Lung (tissue), 12 donors: Measurements from ENCODE around the gene ENTPD1. TPM values are rescaled to one million over a fixed set of nuclear protein-coding genes. Genes with fewer than 3 reads are reported as not detected.
"Not testable (repeated sequence)": the region's sequence is repeated elsewhere in the genome, so short reads cannot be mapped to it uniquely, and the experiment has no call there.

Experiments
- ATAC-seq: fragments of 200-7000 bp; cut with Tn5 transposase; one replicate; pipeline ENCODE4 v1.9.1; 2020; ENCODE audit warnings: moderate number of reproducible peaks; ENCODE audit not compliant: insufficient read depth, low FRiP score
- DNase-seq, 3 donors: peaks; one replicate each; pipeline ENCODE4 v3.0.0-alpha.2; 2013 to 2017
- H3K27ac ChIP-seq, 2 donors: one replicate each; pipeline ENCODE4 v1.5.1; 2013; ENCODE audit warnings: mild to moderate bottlenecking in 2 of 2, moderate library complexity in 2 of 2, control low read depth in 1 of 2, inconsistent platforms in 1 of 2, low read depth in 1 of 2, low read length in 1 of 2
- H3K27me3 ChIP-seq, 3 donors: one replicate each; pipeline ENCODE4 v1.5.1; 2013; ENCODE audit warnings: low read length in 2 of 3; ENCODE audit not compliant: control insufficient read depth in 3 of 3, insufficient read depth in 3 of 3
- H3K36me3 ChIP-seq, 4 donors: one replicate each; pipeline ENCODE4 v1.5.1; 2013; ENCODE audit warnings: low read length in 4 of 4, mild to moderate bottlenecking in 1 of 4, moderate library complexity in 1 of 4; ENCODE audit not compliant: control insufficient read depth in 4 of 4, insufficient read depth in 4 of 4
- H3K4me1 ChIP-seq, 5 donors: one replicate each; pipeline ENCODE4 v1.5.1; 2013; ENCODE audit warnings: low read length in 5 of 5, mild to moderate bottlenecking in 2 of 5, moderate library complexity in 1 of 5; ENCODE audit not compliant: control insufficient read depth in 5 of 5, insufficient read depth in 5 of 5
- H3K4me3 ChIP-seq: one replicate; pipeline ENCODE4 v1.5.1; 2013; ENCODE audit warnings: mild to moderate bottlenecking, control low read depth, moderate library complexity
- H3K9ac ChIP-seq, 2 donors: one replicate each; pipeline ENCODE4 v1.5.1; 2013; ENCODE audit warnings: low read length in 2 of 2, control low read depth in 1 of 2; ENCODE audit not compliant: insufficient read depth in 1 of 2
- H3K9me3 ChIP-seq, 4 donors: one replicate each; pipeline ENCODE4 v1.5.1; 2013; ENCODE audit warnings: low read length in 3 of 4, mild to moderate bottlenecking in 1 of 4, moderate library complexity in 1 of 4; ENCODE audit not compliant: control insufficient read depth in 4 of 4, insufficient read depth in 3 of 4
- WGBS, 2 donors: extraction: QIAGEN DNeasy Blood & Tissue Kit; methylation state at CpG; one replicate each; pipeline ENCODE4 v1.1.7; 2013; 5-methylcytosine and 5-hydroxymethylcytosine counted together
- polyA plus RNA-seq, 2 donors: library from polyadenylated mRNA; stranded (reverse); fragments of 200-250 nt; gene quantifications; one replicate each; pipeline ENCODE4 v1.2.1, GENCODE V29; 2013
- total RNA-seq, 2 donors: library from RNA; depleted of rRNA in 1 of 2; stranded (reverse); fragments of >200 nt in 1 of 2; gene quantifications; one replicate each; pipeline ENCODE4 v1.2.1, GENCODE V29; 2014 to 2021
- TF ChIP-seq, protein P1 (sequence below): IDR thresholded peaks from 2 replicates; pipeline ENCODE4 v1.5.1; 2012; ENCODE audit warnings: mild to moderate bottlenecking; ENCODE audit errors: control extremely low read depth, extremely low read depth
- donor health status: control.
- donor health status: control.
- donor health status: Bipolar disorder and iron deficiency.
- donor health status: healthy.
- donor health status: DM: yes; HTN: yes; CAD: no.

The ENTPD1 gene
- total and polyA plus RNA-seq, 4 donors: 5.5 to 46.6 (median 18.2) TPM

DNA sequence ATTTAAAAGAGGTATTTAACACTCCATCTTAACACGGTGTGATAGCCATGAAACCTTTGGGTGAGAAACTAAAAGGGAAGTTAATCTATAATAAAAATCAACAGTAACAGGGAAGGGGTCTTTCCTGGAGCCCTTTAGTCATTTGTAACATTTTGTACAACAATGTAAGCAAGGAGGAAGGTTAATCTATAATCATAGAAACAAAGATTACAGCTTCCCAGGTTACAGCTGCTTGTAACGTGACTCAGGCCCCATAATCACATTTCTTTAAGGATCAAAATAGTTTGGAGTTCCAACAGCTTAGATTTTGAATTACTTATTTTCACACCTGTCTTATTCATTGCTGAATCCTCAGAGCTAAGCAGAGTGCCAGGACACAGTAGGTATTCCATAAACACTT lies 133.9 kb downstream of the ENTPD1 start:
- Histone ChIP-seq H3K4me1 (peaks cover 0 to 3% (median 0%) of the 10 kb centered on the region in 5 donors), H3K9ac (no peak overlapping the region), H3K36me3 (peaks cover 0 to 9% (median 4%) of the 10 kb centered on the region in 4 donors), H3K27ac (no peak overlapping the region), H3K9me3 (no peaks in the 10 kb centered on the region), H3K4me3 (no peak overlapping the region), H3K27me3 (no peaks in the 10 kb centered on the region)
- TF ChIP-seq, protein P1, sequence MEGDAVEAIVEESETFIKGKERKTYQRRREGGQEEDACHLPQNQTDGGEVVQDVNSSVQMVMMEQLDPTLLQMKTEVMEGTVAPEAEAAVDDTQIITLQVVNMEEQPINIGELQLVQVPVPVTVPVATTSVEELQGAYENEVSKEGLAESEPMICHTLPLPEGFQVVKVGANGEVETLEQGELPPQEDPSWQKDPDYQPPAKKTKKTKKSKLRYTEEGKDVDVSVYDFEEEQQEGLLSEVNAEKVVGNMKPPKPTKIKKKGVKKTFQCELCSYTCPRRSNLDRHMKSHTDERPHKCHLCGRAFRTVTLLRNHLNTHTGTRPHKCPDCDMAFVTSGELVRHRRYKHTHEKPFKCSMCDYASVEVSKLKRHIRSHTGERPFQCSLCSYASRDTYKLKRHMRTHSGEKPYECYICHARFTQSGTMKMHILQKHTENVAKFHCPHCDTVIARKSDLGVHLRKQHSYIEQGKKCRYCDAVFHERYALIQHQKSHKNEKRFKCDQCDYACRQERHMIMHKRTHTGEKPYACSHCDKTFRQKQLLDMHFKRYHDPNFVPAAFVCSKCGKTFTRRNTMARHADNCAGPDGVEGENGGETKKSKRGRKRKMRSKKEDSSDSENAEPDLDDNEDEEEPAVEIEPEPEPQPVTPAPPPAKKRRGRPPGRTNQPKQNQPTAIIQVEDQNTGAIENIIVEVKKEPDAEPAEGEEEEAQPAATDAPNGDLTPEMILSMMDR: no peak
- DNase-seq (no peak), ATAC-seq (no peak)
- WGBS, 2 donors: 63 to 70% methylated on average over 2 of the region's 2 CpGs

DNA sequence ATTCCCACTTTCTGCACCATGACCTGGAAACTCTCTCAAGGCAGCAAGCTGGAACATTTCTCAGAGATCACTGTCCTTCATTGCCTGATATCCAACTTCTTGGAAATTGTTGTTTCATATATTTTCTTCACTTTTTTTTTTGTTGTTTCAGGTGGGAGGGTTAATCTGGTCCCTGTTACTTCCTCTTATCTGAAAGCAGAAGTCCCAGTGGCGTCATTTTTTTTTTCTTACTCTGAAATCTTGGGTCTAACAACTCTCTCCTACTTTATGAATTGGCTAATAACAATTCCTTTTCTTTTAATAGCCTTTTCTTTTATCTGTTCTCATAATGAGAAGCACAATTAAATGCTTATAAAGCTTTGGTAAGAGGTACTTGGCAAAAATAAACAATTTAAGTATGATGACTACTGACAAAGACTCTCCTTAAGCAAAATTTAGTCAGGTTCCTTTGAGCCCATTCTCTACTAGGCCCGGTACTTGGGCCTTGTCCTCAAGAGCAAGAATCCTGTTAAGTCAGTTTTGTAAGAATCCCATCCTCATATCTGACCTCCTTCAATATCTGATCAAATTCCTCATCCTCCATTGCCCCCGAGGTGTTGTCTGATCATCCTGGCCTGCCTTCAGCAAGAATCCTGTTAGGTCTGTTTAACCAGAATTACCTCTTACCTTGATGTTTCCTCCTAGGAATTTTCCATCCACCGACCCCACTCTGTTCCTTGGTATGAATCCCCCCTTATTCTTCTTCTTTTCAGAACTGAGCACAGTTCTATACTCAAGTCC lies 140.3 kb downstream of the ENTPD1 start:
- no peak overlapping the region for H3K4me3 ChIP-seq
- no peaks in the 10 kb centered on the region for H3K9me3 ChIP-seq
- DNase-seq (no peak), ATAC-seq (no peak)
- H3K27ac ChIP-seq: no peak overlapping the region
- TF ChIP-seq, protein P1: no peak
- peaks cover 1 to 21% (median 14%) of the 10 kb centered on the region in 4 donors for H3K36me3 ChIP-seq
- H3K9ac ChIP-seq: no peak overlapping the region
- H3K27me3 ChIP-seq: no peaks in the 10 kb centered on the region
- no peaks in the 10 kb centered on the region for H3K4me1 ChIP-seq
- WGBS, 2 donors: 79 to 80% methylated on average over 4 of the region's 4 CpGs

DNA sequence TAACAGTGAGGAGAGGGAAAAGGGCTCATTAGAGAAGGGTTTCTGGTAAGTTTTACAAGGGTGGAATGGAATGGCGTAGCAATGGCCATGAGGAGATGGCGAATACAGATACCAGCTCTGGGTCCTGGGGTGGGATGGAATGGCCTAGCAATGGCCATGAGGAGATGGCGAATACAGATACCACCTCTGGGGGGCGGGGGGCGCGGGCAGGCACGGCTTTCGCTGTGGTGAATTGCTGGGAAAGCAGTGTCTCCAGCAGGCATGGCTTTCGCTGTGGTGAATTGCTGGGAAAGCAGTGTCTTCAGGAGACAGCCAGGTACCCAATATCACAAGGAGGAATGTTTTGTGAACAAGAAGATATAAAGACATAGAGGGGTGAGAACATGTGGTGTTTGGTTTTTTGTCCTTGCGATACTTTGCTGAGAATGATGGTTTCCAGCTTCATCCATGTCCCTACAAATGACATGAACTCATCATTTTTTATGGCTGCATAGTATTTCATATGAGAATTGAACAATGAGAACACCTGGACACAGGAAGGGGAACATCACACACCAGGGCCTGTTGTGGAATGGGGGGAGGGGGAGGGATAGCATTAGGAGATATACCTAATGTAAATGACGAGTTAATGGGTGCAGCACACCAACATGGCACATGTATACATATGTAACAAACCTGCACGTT lies 150.1 kb downstream of the ENTPD1 start:
- peaks cover 0 to 14% (median 4%) of the 10 kb centered on the region in 4 donors for H3K36me3 ChIP-seq
- DNase-seq: not testable (repeated sequence)

More for the DNA sequence above, 150.1 kb downstream of the ENTPD1 start:
- not testable (repeated sequence) for H3K27me3 ChIP-seq, H3K27ac ChIP-seq, H3K4me1 ChIP-seq, ATAC-seq, H3K9ac ChIP-seq, H3K9me3 ChIP-seq, H3K4me3 ChIP-seq
- WGBS, 2 donors: 96 to 97% methylated on average over 12 of the region's 12 CpGs
